HG03342 (cell line): ENCODE measurements around the gene SPTLC3.

Experiments used
- ATAC-seq: cut with Tn5 transposase; IDR thresholded peaks from one replicate; pipeline ENCODE4 v1.9.1; 2021; ENCODE audit warnings: mild to moderate bottlenecking, moderate library complexity; ENCODE audit not compliant: unreplicated experiment

The SPTLC3 gene

GRCh38 chr20:13089950-13090469, 81.2 kb downstream of the SPTLC3 start:
- ATAC-seq = no peak

- no peak for ATAC-seq
Observed at GRCh38 chr20:13092111-13092510, 83.3 kb downstream of the SPTLC3 start.

GRCh38 chr20:13094976-13095375, 86.2 kb downstream of the SPTLC3 start:
- no peak for ATAC-seq

GRCh38 chr20:13098720-13099355, 90.1 kb downstream of the SPTLC3 start:
- ATAC-seq = no peak

GRCh38 chr20:13099676-13100075, 90.9 kb downstream of the SPTLC3 start:
- ATAC-seq = no peak

- ATAC-seq = no peak
Observed at GRCh38 chr20:13101276-13101675, 92.5 kb downstream of the SPTLC3 start.

GRCh38 chr20:13101706-13102105, 92.9 kb downstream of the SPTLC3 start:
- ATAC-seq = no peak

GRCh38 chr20:13102237-13102636, 93.5 kb downstream of the SPTLC3 start:
- ATAC-seq = no peak

GRCh38 chr20:13102694-13103093, 93.9 kb downstream of the SPTLC3 start:
- no peak for ATAC-seq

- ATAC-seq = no peak
Observed at GRCh38 chr20:13105039-13105438, 96.3 kb downstream of the SPTLC3 start.

- ATAC-seq = no peak
Observed at GRCh38 chr20:13105864-13106457, 97.2 kb downstream of the SPTLC3 start.

- ATAC-seq = no peak
Observed at GRCh38 chr20:13109658-13110057, 100.9 kb downstream of the SPTLC3 start.

- ATAC-seq = no peak
Observed at GRCh38 chr20:13110796-13111195, 102.0 kb downstream of the SPTLC3 start.

GRCh38 chr20:13111249-13111911, 102.6 kb downstream of the SPTLC3 start:
- ATAC-seq = no peak

GRCh38 chr20:13113731-13114130, 105.0 kb downstream of the SPTLC3 start:
- no peak for ATAC-seq

GRCh38 chr20:13117200-13117599, 108.4 kb downstream of the SPTLC3 start:
- ATAC-seq = no peak

- ATAC-seq = no peak
Observed at GRCh38 chr20:13118676-13119075, 109.9 kb downstream of the SPTLC3 start.

GRCh38 chr20:13119583-13119982, 110.8 kb downstream of the SPTLC3 start:
- ATAC-seq = peak; percentile 74

- ATAC-seq = no peak
Observed at GRCh38 chr20:13120471-13120870, 111.7 kb downstream of the SPTLC3 start.

- ATAC-seq = peak; percentile 68
Observed at GRCh38 chr20:13121840-13122515, 113.2 kb downstream of the SPTLC3 start.

GRCh38 chr20:13125486-13125885, 116.7 kb downstream of the SPTLC3 start:
- ATAC-seq = no peak

GRCh38 chr20:13128173-13128572, 119.4 kb downstream of the SPTLC3 start:
- no peak for ATAC-seq
